GM12891 (cell line): ENCODE results near the gene NCAN.
"Not testable (repeated sequence)": the region's sequence is repeated elsewhere in the genome, so short reads cannot be mapped to it uniquely, and the experiment has no call there.

Experiments used
- PAX5 ChIP-seq: IDR thresholded peaks from 2 replicates; pipeline ENCODE4 v1.6.1; 2011; ENCODE audit warnings: low read length, moderate library complexity, mild to moderate bottlenecking; ENCODE audit not compliant: insufficient read depth, severe bottlenecking
- POLR2A ChIP-seq: IDR thresholded peaks from 2 replicates; pipeline ENCODE4 v1.6.1; 2011; ENCODE audit warnings: low read depth, low read length, control low read depth
- POLR2AphosphoS5 ChIP-seq: IDR thresholded peaks from 2 replicates; pipeline ENCODE4 v1.6.1; 2011; ENCODE audit warnings: low read depth, low read length, control low read depth

DNA sequence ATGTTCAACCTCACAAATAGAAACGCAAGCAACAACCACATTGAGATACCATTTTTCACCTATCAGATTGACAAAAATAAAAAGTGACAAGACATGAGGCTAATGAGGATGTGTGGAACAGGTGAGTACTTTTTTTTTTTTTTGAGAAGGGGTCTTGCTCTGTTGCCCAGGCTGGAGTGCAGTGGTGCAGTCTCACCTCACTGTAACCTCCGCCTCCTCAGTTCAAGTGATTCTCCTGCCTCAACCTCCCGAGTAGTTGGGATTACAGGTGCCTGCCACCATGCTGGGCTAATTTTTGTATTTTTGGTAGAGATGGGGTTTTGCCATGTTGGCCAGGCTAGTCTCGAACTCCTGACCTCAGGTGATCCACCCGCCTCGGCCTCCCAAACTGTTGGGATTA lies 41.7 kb downstream of the NCAN start:
- TF ChIP-seq PAX5, POLR2A, POLR2AphosphoS5: not testable (repeated sequence)
